Endothelial cell (in vitro differentiated cells): Measurements from ENCODE around the gene GTPBP8. TPM values are rescaled to one million over a fixed set of nuclear protein-coding genes. Genes with fewer than 3 reads are reported as not detected.

Source experiments
- DNase-seq: peaks from one replicate; pipeline ENCODE4 v3.0.0; 2021; ENCODE audit warnings: low spot score
- H3K27ac Mint-ChIP-seq: one replicate; pipeline ENCODE4 v1.8.0; 2021; ENCODE audit warnings: mixed read lengths, inconsistent platforms; ENCODE audit not compliant: unreplicated experiment
- H3K27me3 Mint-ChIP-seq: one replicate; pipeline ENCODE4 v1.8.0; 2021; ENCODE audit warnings: mild to moderate bottlenecking, moderate library complexity, mixed read lengths, inconsistent platforms; ENCODE audit not compliant: unreplicated experiment
- H3K36me3 Mint-ChIP-seq: one replicate; pipeline ENCODE4 v1.8.0; 2021; ENCODE audit warnings: mild to moderate bottlenecking, low read depth, mixed read lengths, inconsistent platforms; ENCODE audit not compliant: unreplicated experiment
- H3K4me1 Mint-ChIP-seq: one replicate; pipeline ENCODE4 v1.8.0; 2021; ENCODE audit warnings: mild to moderate bottlenecking, mixed read lengths, inconsistent platforms; ENCODE audit not compliant: unreplicated experiment
- H3K4me3 Mint-ChIP-seq: one replicate; pipeline ENCODE4 v1.8.0; 2021; ENCODE audit warnings: mild to moderate bottlenecking, mixed read lengths, inconsistent platforms; ENCODE audit not compliant: unreplicated experiment
- H3K9me3 Mint-ChIP-seq: one replicate; pipeline ENCODE4 v1.8.0; 2021; ENCODE audit warnings: mixed read lengths, inconsistent platforms; ENCODE audit not compliant: unreplicated experiment
- CTCF ChIP-seq: fragments of 200-600 bp; sonication (generic); IDR thresholded peaks from one replicate; pipeline ENCODE4 v1.5.0; 2021; ENCODE audit warnings: antibody characterized with exemption; ENCODE audit not compliant: unreplicated experiment
- total RNA-seq: library from RNA; stranded (reverse); fragmentation: NEBNext Ultra II Directional; extraction: Animal tissue kit (Norgen Biotek cat#: 25700); gene quantifications from one replicate; pipeline ENCODE4 v1.2.1, GENCODE V29; 2021; ENCODE audit not compliant: unreplicated experiment

The GTPBP8 gene
- total RNA-seq, 1 donor from 2014 or later: 19.4 TPM

- Mint-ChIP-seq H3K27me3 (no peaks in the 10 kb centered on the region), H3K4me3 (no peak overlapping the region), H3K4me1 (no peaks in the 10 kb centered on the region), H3K36me3 (no peaks in the 10 kb centered on the region), H3K27ac (no peak overlapping the region), H3K9me3 (no peaks in the 10 kb centered on the region)
- no peak for TF ChIP-seq CTCF
- no peak for DNase-seq
Measured at GRCh38 chr3:112972158-112972557, 18.6 kb upstream of the GTPBP8 start.

- H3K9me3 Mint-ChIP-seq: no peaks in the 10 kb centered on the region
- H3K27ac Mint-ChIP-seq: no peak overlapping the region
- no peaks in the 10 kb centered on the region for H3K36me3 Mint-ChIP-seq
- DNase-seq: no peak
- no peak for TF ChIP-seq CTCF
- H3K4me3 Mint-ChIP-seq: no peak overlapping the region
- no peaks in the 10 kb centered on the region for H3K4me1 Mint-ChIP-seq
- H3K27me3 Mint-ChIP-seq: no peaks in the 10 kb centered on the region
Measured at GRCh38 chr3:112973325-112974177, 17.2 kb upstream of the GTPBP8 start.

- TF ChIP-seq CTCF: no peak
- no peaks in the 10 kb centered on the region for H3K9me3 Mint-ChIP-seq
- H3K4me1 Mint-ChIP-seq: no peaks in the 10 kb centered on the region
- no peaks in the 10 kb centered on the region for H3K27me3 Mint-ChIP-seq
- no peak overlapping the region for H3K4me3 Mint-ChIP-seq
- no peak overlapping the region for H3K27ac Mint-ChIP-seq
- no peaks in the 10 kb centered on the region for H3K36me3 Mint-ChIP-seq
- no peak for DNase-seq
Measured at GRCh38 chr3:112974178-112974517, 16.6 kb upstream of the GTPBP8 start.

GRCh38 chr3:112974894-112975293, 15.9 kb upstream of the GTPBP8 start, which contains the start of gene CD200R1:
Gene CD200R1 (minus strand): TSS chr3:112975103. CDS start chr3:112974857, 246 bp downstream.
- Mint-ChIP-seq H3K27me3 (no peaks in the 10 kb centered on the region), H3K36me3 (no peaks in the 10 kb centered on the region), H3K4me1 (no peaks in the 10 kb centered on the region), H3K27ac (peak within 1 kb of the TSS; percentile 22), H3K4me3 (no peak within 1 kb of the TSS), H3K9me3 (no peaks in the 10 kb centered on the region)
- TF ChIP-seq CTCF: no peak
- DNase-seq: no peak

- Mint-ChIP-seq H3K36me3 (no peaks in the 10 kb centered on the region), H3K9me3 (no peaks in the 10 kb centered on the region), H3K4me3 (no peak overlapping the region), H3K4me1 (no peaks in the 10 kb centered on the region), H3K27me3 (no peaks in the 10 kb centered on the region), H3K27ac (peak overlapping the region; percentile 22)
- TF ChIP-seq CTCF: no peak
- DNase-seq: no peak
Measured at GRCh38 chr3:112976001-112976400, 14.8 kb upstream of the GTPBP8 start.
